ENCODE data around the gene CENPH.

DNA sequence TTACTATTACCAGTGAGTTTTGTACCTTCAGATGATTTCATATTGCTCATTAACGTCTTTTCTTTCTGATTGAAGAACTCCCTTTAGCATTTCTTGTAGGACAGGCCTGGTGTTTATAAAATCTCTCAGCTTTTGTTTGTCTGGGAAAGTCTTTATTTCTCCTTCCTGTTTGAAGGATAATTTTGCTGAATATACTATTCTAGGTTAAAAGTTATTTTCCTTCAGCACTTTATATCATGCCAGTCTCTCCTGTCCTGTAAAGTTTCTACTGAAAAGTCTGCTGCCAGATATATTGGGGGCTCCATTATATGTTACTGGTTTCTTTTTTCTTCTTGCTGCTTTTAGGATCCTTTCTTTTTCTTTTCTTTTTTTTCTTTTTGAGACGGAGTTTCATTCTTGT lies 58.6 kb downstream of the CENPH start:
- TF ChIP-seq, protein P1, sequence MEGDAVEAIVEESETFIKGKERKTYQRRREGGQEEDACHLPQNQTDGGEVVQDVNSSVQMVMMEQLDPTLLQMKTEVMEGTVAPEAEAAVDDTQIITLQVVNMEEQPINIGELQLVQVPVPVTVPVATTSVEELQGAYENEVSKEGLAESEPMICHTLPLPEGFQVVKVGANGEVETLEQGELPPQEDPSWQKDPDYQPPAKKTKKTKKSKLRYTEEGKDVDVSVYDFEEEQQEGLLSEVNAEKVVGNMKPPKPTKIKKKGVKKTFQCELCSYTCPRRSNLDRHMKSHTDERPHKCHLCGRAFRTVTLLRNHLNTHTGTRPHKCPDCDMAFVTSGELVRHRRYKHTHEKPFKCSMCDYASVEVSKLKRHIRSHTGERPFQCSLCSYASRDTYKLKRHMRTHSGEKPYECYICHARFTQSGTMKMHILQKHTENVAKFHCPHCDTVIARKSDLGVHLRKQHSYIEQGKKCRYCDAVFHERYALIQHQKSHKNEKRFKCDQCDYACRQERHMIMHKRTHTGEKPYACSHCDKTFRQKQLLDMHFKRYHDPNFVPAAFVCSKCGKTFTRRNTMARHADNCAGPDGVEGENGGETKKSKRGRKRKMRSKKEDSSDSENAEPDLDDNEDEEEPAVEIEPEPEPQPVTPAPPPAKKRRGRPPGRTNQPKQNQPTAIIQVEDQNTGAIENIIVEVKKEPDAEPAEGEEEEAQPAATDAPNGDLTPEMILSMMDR (conservative IDR thresholded peaks at IDR 0.05), result no peak
- no peak for TF ChIP-seq ZFX (IDR thresholded peaks at IDR 0.05)
